GM10248 (cell line): ENCODE results near the gene ZNF367.
A peak's percentile ranks its signal among the peaks of the same experiment; 100 is the strongest.

Source experiments
- CTCF ChIA-PET: fragments of 300-600 bp; sonication (Branson Sonifier 250); formaldehyde crosslinking; extraction: SDS; loops from one replicate; lab custom pipeline; 2021; ENCODE audit warnings: antibody characterized with exemption; lab: Yijun Ruan, JAX
- POLR2A ChIA-PET: fragments of 350-650 bp; sonication (Branson Sonifier 250); formaldehyde crosslinking; extraction: SDS; loops from one replicate; lab custom pipeline; 2020; ENCODE audit warnings: antibody characterized with exemption; lab: Yijun Ruan, JAX
- DNase-seq: peaks from one replicate; pipeline ENCODE4 v3.0.0; 2012; ENCODE audit errors: extremely low spot score
- TF ChIP-seq, protein P1 (sequence below): IDR thresholded peaks from 2 replicates; pipeline ENCODE4 v1.5.1; 2012; ENCODE audit warnings: mild to moderate bottlenecking, low read depth; ENCODE audit errors: extremely low read depth, missing control alignments, control extremely low read depth

The ZNF367 gene

DNA sequence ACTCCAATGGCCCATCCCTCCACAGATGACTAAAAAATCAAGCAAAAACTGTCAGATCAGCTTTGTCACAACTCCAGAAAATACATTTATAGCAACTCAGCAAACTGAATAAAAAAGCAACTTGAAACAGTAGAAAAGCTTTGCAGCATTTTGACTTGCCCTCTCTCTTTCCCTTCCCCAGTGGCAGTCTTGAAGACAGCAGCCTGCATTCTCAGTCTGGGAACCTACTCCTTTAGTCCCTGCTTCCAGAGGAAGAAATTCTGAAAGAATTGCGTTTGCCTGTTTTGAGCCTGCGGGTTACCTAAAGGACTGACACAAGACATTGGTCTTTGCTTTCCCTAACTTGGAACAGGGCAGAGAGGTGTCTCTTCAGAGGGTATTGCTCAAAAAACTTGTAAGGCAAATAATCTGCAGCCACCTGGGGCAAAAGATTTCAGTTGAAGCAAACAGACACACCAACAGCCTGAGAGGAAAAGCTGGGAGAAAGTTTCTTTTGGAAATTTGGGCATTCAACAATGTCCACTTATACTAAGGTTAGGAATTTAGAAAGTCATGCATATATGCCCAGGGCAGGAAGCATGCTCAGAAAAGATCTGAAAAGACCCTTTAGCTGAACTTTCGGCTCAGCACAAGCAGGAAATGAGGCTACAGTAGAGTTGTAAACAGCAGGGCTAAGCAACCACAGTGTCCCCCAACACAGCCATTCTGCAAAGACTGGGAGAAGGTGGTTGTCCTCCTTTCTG, 19.4 kb downstream of the ZNF367 start:
- TF ChIP-seq, protein P1, sequence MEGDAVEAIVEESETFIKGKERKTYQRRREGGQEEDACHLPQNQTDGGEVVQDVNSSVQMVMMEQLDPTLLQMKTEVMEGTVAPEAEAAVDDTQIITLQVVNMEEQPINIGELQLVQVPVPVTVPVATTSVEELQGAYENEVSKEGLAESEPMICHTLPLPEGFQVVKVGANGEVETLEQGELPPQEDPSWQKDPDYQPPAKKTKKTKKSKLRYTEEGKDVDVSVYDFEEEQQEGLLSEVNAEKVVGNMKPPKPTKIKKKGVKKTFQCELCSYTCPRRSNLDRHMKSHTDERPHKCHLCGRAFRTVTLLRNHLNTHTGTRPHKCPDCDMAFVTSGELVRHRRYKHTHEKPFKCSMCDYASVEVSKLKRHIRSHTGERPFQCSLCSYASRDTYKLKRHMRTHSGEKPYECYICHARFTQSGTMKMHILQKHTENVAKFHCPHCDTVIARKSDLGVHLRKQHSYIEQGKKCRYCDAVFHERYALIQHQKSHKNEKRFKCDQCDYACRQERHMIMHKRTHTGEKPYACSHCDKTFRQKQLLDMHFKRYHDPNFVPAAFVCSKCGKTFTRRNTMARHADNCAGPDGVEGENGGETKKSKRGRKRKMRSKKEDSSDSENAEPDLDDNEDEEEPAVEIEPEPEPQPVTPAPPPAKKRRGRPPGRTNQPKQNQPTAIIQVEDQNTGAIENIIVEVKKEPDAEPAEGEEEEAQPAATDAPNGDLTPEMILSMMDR, result no peak
- peak; percentile 28 for DNase-seq
- POLR2A ChIA-PET, result no interaction called here
- CTCF ChIA-PET, result interaction anchor here (1.2 to 2.1 kb wide), 4 partner anchors 8 to 268 kb away, joined by 3 to 9 read pairs (median 4); no protein-coding TSS in a partner anchor

DNA sequence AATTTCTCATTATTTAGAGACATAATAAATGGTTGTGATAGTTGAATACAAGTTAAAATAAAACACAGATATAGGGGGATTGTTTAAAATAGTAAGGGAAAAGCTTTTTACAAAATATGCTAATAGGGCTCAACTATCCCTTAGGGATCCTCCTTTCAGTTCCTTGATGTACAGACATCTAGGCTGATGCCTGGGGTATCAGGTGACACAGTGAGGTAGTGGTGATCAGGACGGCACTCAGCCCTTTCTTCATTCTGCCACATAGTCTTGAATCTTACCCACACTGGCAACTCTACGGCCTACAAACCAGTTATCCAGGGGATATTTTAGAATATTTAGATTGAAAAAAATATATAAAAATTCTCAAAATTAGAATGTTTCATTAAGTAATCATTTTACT, 22.2 kb downstream of the ZNF367 start:
- CTCF ChIA-PET, result no interaction called here
- POLR2A ChIA-PET, result no interaction called here

DNA sequence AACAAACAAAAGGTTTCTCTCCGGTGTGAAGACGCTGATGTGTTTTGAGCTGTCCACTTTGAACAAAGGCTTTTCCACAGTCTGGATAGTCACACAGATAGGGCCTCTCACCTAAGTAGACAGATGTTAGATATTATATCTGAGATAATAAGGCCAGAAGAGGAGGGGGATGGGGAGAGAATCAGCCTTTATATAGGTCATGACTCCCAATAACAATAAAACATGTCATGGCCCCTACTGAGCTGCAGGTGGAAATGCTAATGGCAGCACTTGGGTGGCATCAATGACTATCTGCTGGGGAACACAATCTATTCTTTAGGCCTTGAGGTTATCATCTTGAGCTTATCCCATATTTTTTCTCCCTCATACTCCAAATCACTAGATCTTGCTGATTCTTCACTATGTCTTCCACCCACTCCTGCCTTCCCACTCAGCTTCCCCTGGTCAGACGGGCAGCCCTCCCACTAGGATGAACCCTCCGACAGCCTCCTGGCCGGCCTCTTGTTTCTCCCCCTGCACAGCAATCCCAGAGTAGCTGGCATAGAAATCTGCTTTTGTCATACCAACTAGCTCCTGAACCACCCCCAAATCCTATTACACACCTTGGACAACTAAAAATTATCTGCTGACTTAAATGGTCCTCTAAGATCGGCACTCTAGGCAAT, 23.2 kb downstream of the ZNF367 start:
- TF ChIP-seq, protein P1, result no peak
- no peak for DNase-seq
- CTCF ChIA-PET, result interaction anchor here (0.7 to 1.2 kb wide), 4 partner anchors 9 to 15 kb away, joined by 3 read pairs; partner anchors contain the start of gene SLC35D2
- POLR2A ChIA-PET, result no interaction called here

More for the DNA sequence above, 22.2 kb downstream of the ZNF367 start:
- TF ChIP-seq, protein P1, result no peak
- DNase-seq, result no peak

DNA sequence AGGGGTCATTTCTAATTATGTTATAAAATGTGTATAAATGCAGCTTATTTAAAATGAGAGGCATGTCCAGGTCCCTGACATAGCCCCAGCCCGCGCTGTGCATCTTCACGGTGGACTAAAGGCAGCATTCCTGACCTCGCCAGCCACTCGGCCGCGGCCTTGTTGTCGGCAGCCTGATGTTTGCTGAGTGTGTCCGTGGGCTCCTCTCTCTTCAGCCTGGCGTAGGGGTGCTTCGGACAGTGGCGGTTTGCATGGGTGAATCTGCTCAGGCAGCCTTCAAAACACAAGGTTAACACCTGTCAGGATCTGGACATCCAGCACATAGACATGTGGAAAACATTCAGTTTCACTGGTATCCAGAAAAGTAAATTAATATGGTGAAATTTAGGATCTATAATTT, 25.9 kb downstream of the ZNF367 start:
- ChIA-PET CTCF (interaction anchor here (1.2 to 1.7 kb wide), 2 partner anchors 10 to 17 kb away, joined by 3 to 4 read pairs; no protein-coding TSS in a partner anchor), POLR2A (no interaction called here)
- no peak for DNase-seq
- TF ChIP-seq, protein P1, result no peak

DNA sequence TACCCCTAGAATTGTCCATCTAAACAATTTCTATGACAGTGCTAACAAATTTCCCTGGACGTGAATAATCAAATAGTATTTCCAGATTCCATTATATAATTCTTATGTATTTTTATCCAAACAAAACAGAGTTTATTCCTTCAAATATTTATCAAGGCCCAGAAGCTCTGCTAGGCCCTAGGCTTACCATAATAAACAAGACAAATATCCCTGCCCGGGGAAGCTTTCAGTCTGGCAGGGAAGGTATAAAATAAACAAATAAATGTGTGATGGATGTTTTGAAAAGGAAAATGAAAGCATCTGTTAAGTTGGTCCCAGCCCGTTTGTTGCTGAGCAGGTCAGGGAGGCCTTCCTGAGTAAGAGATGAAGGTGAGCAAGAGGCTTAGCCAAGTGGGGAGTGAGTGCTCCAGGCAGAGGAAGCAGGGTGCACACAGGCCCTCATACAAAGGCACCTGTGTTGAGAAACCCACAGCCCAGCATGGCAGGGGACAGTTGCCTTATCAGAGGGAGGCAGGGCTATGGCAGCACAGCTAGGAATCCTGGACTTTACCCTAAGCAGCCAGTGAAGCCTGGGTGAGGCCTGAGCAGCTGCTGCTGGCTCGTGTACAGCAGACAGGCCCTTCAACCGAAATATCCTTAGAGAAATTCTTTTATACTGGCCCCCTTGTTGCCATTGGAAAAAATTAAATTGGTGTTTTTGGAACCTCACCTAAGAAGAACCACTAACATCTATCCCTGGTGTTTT, 27.0 kb downstream of the ZNF367 start:
- TF ChIP-seq, protein P1, result no peak
- POLR2A ChIA-PET, result interaction anchor here (0.6 kb wide), 1 partner anchor 86 kb away, joined by 4 read pairs; no protein-coding TSS in a partner anchor
- CTCF ChIA-PET, result interaction anchor here (0.9 to 2.4 kb wide), 5 partner anchors 8 to 21 kb away, joined by 3 to 6 read pairs (median 3); no protein-coding TSS in a partner anchor
- DNase-seq, result no peak

DNA sequence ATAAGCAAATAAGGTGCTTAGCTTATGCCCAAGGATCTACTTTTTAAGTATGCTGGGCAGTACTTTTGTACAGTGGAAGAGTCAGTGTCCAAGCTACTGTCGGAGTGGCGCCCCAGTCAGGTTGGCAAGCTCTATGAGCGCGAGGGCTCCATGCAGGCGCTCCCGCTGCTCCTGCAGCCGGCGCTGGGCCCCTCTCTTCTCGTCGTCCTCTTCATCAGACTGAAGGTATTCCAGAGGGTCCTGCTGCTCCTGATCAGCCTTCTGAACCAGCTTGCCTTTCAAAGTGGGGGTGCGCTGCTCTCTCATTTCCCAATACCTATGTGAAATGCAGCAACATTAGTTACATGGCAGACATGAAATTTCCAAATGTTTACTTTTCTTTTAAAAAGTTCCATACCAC, 30.0 kb downstream of the ZNF367 start:
- ChIA-PET CTCF (no interaction called here), POLR2A (no interaction called here)
- no peak for DNase-seq
- TF ChIP-seq, protein P1, result no peak
